ENCODE measurements around the gene LRMDA. TPM values are rescaled to one million over a fixed set of nuclear protein-coding genes. Genes with fewer than 3 reads are reported as not detected.

The LRMDA gene
- total RNA-seq, 1 experiment from 2014 or later, result 4.8 TPM

- TF ChIP-seq EZH2phosphoT487 (IDR thresholded peaks at IDR 0.05; ENCODE audit: borderline replicate concordance), result no peak
Observed at GRCh38 chr10:76375761-76376160, 944.3 kb downstream of the LRMDA start (continued).

GRCh38 chr10:76382381-76382851 is 951.0 kb downstream of the LRMDA start:
- H3K4me3 ChIP-seq (replicated peaks in 1 of 2; ENCODE audit: low read depth in 1 of 2, low read length in 2 of 2), result no peak overlapping the region
- TF ChIP-seq ZFX (IDR thresholded peaks at IDR 0.05), result no peak
- no peak for TF ChIP-seq CBX3 (IDR thresholded peaks at IDR 0.05; ENCODE audit: low read depth)
- TF ChIP-seq TCF7L2 (IDR thresholded peaks at IDR 0.05; ENCODE audit: borderline replicate concordance, extremely low read depth, insufficient read depth, insufficient read length), result no peak
- no peak for TF ChIP-seq SIN3A (IDR thresholded peaks at IDR 0.05; ENCODE audit: low read depth)
- TF ChIP-seq RAD21 (IDR thresholded peaks at IDR 0.05; ENCODE audit: low read depth), result no peak
- no peak for TF ChIP-seq ZNF274 (IDR thresholded peaks at IDR 0.05; ENCODE audit: low read depth, low read length)
- TF ChIP-seq CTCF (IDR thresholded peaks at IDR 0.05 in 2 of 3, conservative IDR thresholded peaks at IDR 0.05 in 1 of 3; ENCODE audit: borderline replicate concordance in 1 of 3, insufficient read depth in 1 of 3, low read depth in 2 of 3, low read length in 2 of 3), result no peak
- TF ChIP-seq POLR2A (IDR thresholded peaks at IDR 0.05; ENCODE audit: borderline replicate concordance, extremely low read depth, insufficient read depth, insufficient read length), result no peak
- TF ChIP-seq REST (IDR thresholded peaks at IDR 0.05; ENCODE audit: low read depth), result no peak
- TF ChIP-seq ZBTB33 (IDR thresholded peaks at IDR 0.05; ENCODE audit: extremely low read depth, insufficient replicate concordance, low read length), result no peak
- TF ChIP-seq SP1 (IDR thresholded peaks at IDR 0.05; ENCODE audit: low read depth), result no peak
- no peak for TF ChIP-seq MAX (IDR thresholded peaks at IDR 0.05)
- TF ChIP-seq POLR2AphosphoS5 (IDR thresholded peaks at IDR 0.05; ENCODE audit: low read depth, low read length), result no peak
- TF ChIP-seq EZH2phosphoT487 (IDR thresholded peaks at IDR 0.05; ENCODE audit: borderline replicate concordance), result no peak
- TF ChIP-seq ATF3 (IDR thresholded peaks at IDR 0.05), result no peak
- ChIA-PET RAD21 (ENCODE audit: low non-redundant PET in 1 of 2, low total read pairs in 2 of 2, uncharacterized antibody in 2 of 2, unreplicated experiment in 2 of 2) (no interaction called here), POLR2A (no interaction called here), CTCF (no interaction called here)
- no peak overlapping the region for H2AFZ ChIP-seq (ENCODE audit: low read depth, low read length, poor library complexity, severe bottlenecking)
- intact Hi-C loops (cut with micrococcal nuclease), result no loop called here
- H3K9ac ChIP-seq (ENCODE audit: low read length), result no peak overlapping the region
- no peaks in the 10 kb centered on the region for H3K9me3 ChIP-seq (ENCODE audit: control insufficient read depth in 1 of 2, insufficient read depth in 1 of 2, low read depth in 1 of 2, low read length in 2 of 2)
- BruUV-seq (replicated peaks), result no TSS peak
- no peaks in the 10 kb centered on the region for H4K20me1 ChIP-seq (ENCODE audit: insufficient read depth)
- H3K27ac ChIP-seq (ENCODE audit: low read depth, low read length), result no peak overlapping the region
- H3K9me2 ChIP-seq (ENCODE audit: insufficient read depth), result no peaks in the 10 kb centered on the region
- no peaks in the 10 kb centered on the region for H3K79me2 ChIP-seq (ENCODE audit: insufficient read depth, low read length)
- ATAC-seq (no peak), DNase-seq (ENCODE audit: low read depth, low spot score) (no peak)
- H3K4me1 ChIP-seq (ENCODE audit: control insufficient read depth in 1 of 2, insufficient read depth in 2 of 2, low read length in 2 of 2), result no peaks in the 10 kb centered on the region
- H3K4me2 ChIP-seq (ENCODE audit: low read length), result no peak overlapping the region
- H3K27me3 ChIP-seq (ENCODE audit: insufficient read depth, low read length), result no peaks in the 10 kb centered on the region
- no peaks in the 10 kb centered on the region for H3K36me3 ChIP-seq (ENCODE audit: control insufficient read depth in 1 of 2, insufficient read depth in 2 of 2, low read length in 2 of 2)

Data from HCT116 (cell line).